Inferior parietal cortex (tissue), 1 donor: ENCODE measurements around the gene NCEH1.

Experiments used
- DNase-seq: peaks from one replicate; pipeline ENCODE4 v3.0.0-alpha.2; 2016; ENCODE audit errors: extremely low spot score

Gene NCEH1

GRCh38 chr3:172644258-172644657 lies 66.6 kb downstream of the NCEH1 start:
- DNase-seq: no peak

DNA sequence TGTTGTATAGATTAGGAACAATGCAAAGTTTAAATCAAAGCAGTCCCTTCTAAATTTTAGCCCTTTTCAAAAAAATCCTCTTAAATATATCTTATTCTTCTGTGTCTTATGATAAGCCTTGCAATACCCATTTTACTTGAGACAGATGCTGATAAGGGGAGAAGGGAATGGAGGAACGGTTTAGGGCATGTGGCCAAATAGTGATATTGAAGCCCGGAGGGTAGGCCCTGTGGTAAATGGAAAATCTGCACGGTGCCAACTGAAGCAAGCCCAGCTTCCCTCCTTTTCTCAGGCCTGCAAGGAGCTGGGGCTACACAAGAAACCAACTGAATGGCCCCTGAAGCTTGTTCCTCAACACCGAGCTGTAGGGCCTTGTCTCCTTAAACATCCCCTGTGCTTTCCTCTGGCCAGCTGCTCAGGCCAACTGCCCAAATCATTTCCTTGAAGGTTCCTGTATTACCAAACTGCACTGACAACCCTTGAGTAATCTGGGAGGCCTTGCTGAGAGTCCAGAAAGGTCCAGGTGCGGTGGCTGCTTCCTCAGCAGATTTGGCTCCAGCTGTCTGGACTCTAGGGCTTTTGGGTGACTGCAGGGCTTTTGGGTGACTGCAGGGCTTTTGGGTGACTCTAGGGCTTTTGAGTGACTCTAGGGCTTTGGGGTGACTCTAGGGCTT lies 67.2 kb downstream of the NCEH1 start:
- DNase-seq: no peak

DNA sequence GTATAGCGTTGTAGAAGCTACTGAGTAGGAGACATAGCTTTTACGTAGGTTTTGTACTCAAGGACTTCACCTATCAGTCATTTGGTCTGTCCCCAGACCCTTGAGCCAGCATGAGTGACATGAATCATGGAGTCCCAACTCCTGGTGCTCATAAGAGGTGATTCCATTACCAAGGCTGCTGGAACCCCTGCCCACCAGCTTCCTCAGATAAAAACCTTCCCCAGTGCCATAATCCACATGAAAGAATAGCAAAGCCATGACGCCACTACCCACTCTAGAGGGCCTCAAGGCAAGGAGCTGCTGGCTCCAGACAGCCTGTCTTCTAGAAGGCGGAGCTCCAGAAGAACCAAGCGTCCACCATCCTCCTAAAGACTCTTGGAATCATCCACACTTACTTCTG lies 69.6 kb downstream of the NCEH1 start:
- no peak for DNase-seq

- DNase-seq: no peak
Observed at GRCh38 chr3:172640751-172641150, 70.1 kb downstream of the NCEH1 start.

DNA sequence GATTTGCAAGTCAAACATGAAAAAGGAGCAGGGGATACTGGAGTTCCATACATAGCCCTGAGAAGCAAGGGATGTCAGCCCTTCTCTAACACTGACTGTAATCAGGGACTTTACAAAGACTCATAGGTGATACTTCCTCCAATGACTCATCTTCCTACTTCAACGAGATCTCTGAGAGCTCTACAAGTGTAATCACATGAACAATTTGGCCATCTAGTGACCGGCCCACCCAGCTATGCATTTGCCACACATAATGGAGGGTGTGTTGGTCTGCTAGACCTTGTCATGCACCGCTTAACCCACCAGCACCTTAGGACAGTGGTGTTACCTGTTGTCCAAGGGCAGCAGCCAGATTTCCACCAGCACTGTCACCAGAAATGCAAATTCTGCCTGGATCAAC lies 75.3 kb downstream of the NCEH1 start:
- DNase-seq: no peak

- no peak for DNase-seq
Observed at GRCh38 chr3:172634948-172635347, 75.9 kb downstream of the NCEH1 start.

DNA sequence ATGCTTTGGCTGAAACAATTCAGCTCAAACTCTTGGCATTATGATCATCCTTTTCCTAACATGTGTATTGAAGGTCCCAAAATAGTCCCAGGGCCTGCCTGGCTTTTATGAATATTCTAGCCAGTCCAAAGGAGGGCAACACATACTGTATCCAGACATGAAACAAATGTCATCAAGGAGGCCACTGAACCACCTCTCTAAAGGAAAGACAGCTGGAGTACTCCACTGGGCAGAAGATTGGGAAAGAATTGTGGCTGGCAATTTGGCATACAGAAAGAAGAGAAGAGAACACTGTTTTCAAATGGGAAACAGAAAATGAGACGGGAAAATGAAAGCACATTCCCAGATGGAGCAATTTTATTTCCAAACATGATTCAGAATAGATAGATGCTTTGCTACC lies 80.6 kb downstream of the NCEH1 start:
- DNase-seq: no peak

GRCh38 chr3:172629470-172629869 lies 81.4 kb downstream of the NCEH1 start:
- no peak for DNase-seq

DNA sequence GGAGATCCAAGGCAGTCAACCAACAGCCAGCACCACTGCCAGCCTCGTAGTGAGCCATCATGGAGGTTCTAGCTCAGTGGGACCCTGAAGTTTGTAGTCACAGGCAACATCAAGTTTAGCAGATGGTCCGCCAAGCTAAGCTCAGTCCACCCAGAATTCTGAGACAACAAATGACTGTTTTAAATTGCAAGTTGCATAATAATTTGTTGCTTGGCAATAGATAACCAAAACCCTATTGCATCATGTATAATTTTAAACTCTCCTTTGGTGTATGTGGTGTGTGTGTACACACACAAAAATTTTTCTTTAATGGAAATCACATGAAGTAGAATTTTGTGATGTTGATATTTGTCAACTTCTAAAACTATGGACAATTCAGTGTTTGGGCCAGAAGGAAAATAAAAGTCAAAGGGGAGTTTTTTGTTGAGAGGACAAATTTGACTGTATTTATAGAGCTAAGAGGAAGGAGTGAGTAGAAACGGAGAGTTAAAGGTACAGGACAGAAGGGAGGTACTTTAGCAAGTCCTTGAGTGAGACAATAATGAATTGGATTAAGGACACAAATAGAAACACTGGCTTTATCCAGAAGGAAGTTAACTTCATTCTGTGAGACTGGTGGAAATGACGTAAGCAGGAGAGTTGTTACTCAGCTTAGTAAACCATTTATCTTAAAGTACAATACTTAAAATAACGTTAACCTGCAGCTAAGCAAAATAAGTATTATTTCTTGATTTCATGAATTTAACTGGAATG lies 83.6 kb downstream of the NCEH1 start:
- no peak for DNase-seq

DNA sequence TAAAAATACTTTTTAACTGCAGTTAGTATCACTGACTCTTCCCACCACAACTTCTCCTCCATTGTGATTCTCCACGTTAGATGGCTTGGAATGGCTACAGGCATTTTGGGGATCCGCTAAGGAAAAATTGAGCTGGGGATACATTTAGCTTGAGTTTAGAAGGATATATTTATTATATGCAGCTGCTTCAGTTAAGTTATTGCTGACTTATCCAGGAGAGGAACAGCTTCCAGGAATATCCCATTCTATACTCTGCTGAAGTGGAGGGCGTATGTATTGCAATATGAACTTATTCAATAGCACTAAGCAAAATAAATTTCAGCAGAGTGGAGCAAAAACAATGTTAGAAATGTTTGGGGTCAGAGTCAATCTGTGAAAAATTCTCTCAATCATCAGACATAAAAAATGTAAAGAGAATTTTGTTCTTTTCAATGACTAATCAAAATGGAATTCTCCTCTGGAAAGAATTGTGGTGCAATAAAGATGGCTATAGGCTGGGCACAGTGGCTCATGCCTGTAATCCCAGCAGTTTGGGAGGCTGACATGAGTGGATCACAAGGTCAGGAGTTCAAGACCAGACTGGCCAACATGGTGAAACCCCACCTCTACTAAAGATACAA lies 84.7 kb downstream of the NCEH1 start:
- no peak for DNase-seq

DNA sequence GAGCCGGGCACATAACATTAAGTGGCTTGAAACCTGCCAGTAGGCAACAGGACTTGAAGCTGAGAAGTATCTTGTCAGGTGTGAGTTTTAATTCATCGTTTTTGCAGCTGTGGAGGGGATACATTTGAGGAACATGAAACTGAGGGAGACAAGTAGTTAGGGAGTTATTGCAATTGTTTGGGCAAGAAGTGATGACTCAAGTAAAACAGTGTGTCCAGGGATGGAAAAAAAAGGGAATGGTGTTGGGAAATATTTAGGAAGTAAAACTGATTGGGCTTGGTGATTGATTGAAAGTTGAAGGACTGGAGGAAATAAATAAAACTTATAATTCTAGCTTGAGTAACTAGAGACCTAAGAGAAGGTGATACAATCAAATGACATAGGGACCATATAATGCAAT lies 85.5 kb downstream of the NCEH1 start:
- no peak for DNase-seq

DNA sequence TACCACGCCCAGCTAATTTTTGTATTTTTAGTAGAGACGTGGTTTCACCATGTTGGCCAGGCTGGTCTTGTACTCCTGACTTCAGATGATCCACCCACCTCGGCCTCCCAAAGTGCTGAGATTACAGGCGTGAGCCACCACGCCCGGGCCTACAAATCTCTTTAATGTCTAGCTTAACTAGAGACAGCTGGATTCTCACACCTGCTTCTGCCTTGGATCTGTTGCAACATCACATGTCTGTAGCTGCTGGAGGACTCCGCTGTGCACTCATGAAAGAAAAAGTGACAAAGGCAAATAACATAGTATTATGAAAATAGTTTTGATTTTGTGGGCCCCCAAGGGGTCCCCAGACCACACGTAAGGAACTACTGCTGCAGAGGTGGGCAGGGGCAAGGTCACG lies 85.9 kb downstream of the NCEH1 start:
- no peak for DNase-seq

- DNase-seq: no peak
Observed at GRCh38 chr3:172622916-172623700, 87.8 kb downstream of the NCEH1 start.

DNA sequence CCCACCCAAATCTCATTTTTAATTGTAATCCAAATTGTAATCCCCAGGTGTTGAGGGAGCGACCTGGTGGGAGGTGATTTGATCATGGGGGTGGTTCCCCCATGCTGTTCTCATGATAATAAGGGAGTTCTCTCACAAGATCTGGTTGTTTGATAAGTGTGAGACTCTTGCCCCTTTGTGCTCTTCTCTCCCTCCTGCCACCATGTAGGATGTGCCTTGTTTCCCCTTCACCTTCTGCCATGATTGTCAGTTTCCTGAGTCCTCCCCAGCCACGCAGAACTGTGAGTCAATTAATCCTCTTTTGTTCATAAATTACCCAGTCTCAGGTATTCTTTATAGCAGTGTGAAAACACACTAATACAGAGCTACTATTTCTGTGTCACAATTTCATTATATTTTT lies 88.7 kb downstream of the NCEH1 start:
- DNase-seq: no peak

GRCh38 chr3:172617976-172618375 lies 92.9 kb downstream of the NCEH1 start:
- DNase-seq: no peak

DNA sequence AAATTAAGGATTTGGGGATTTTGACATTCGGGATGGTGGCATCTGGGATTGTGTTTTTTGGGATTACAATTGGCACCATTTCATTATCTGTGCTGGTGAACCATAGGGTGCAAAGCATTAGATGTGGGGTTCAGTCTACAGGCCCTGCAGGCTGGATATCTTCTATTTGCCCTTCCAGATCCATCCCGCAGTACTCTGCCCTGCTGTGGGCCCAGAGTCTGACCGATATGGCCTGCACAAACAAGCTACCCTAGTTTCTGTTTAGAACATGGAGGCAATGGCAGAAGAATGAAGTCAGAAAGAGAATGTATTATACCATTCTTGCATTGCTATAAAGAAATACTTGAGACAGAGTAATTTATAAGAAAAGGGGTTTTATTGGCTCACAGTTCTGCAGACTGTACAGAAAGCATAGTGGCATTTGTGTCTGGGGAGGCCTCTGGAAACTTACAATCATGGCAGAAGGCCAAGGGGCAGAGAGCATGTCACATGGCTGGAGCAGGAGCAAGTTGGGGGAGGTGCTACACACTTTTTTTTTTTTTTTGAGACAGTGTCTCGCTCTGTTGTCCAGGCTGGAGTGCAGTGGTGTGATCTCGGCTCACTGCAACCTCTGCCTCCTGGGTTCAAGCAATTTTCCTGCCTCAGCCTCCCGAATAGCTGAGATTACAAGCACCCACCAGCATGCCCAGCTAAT lies 93.7 kb downstream of the NCEH1 start:
- no peak for DNase-seq

DNA sequence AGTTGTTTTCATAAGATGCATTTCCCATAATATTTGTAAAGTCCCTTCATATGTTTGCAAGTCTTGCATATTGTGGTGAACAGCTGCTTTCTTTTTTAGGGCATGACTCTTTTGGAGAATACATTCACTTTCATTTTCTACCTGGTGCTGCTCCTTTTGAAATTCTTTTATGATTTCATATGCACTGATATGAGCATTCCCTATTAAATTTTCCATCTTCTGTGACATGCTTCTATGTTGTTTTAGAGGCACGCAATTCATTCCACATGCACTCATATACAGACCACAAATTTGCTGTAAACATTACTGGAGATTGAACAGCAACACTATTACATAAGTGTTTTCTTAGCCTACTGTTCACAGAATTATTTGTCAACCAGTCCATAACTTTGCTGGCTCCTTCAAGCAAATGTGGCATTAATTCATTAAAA lies 94.8 kb downstream of the NCEH1 start:
- no peak for DNase-seq

GRCh38 chr3:172615296-172615695 lies 95.6 kb downstream of the NCEH1 start:
- no peak for DNase-seq

DNA sequence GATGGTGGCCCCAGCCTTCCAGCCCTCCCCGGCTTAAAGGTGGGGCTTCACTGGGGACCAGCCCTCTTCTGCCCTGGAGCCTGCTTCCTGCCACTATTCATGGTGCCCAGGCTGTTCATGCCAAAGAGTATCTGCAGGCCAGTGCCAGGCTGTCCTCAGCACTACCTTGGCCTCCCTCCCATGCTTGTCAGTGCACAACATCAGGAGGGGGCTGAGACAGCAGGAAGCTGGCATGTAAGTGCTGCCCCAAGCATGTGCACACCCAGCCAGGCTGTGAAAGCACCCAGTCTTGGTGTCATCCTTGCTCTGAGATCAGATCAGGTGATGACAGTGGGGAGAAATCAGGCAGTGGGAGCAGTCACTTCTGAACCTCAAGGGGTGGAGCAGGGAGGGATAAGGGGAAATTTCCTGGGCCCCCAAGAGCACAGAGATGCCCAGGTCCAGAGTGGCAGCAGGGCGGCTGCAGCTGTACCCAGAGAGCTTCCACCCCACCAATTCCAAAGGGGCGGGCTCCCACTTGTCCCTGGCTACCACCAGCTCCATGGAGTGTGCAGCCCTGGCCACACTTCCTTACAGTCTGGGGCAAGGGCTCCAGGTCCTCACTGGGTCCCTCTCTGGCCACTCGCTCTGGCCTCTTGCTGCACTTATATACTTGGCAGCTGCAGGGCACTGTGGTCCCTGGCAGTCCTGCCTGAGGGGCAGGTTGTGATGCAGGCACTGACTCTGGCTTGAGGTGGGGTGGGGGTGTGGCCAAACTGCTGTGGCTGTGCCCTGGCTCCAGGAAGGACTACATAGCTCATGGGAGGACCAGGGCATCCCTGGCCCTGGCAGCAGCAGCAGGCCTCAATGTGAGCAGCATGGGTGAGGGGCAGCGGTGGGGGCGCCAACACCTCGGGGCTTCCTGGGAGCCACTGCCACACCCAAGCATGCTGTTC lies 96.3 kb downstream of the NCEH1 start:
- no peak for DNase-seq

DNA sequence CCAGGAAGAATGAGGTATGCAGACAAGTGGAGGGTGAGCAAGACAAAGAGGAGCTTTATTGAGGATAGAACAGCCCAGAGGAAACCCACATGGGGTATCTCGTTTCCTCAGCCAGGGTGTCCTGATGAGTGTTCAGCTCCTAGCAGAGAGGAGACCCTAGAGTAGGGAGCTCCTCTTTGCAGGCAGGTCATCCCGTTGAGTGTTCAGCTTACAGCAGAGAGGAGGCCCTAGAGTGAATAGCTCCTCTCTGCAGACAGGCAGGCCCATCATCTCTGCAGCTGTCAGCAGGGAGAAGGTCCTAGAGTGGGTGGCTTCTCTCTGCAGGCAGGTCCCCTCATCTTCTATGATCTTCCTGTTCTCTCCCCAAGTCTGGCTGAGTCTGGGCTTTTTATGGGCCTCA lies 97.0 kb downstream of the NCEH1 start:
- DNase-seq: no peak
